HG03565 (cell line): ENCODE measurements around the gene PKN2.
A peak's percentile ranks its signal among the peaks of the same experiment; 100 is the strongest.

Experiments used
- ATAC-seq: cut with Tn5 transposase; IDR thresholded peaks from one replicate; pipeline ENCODE4 v1.9.1; 2021; ENCODE audit warnings: mild to moderate bottlenecking, moderate library complexity; ENCODE audit not compliant: unreplicated experiment

Gene PKN2

DNA sequence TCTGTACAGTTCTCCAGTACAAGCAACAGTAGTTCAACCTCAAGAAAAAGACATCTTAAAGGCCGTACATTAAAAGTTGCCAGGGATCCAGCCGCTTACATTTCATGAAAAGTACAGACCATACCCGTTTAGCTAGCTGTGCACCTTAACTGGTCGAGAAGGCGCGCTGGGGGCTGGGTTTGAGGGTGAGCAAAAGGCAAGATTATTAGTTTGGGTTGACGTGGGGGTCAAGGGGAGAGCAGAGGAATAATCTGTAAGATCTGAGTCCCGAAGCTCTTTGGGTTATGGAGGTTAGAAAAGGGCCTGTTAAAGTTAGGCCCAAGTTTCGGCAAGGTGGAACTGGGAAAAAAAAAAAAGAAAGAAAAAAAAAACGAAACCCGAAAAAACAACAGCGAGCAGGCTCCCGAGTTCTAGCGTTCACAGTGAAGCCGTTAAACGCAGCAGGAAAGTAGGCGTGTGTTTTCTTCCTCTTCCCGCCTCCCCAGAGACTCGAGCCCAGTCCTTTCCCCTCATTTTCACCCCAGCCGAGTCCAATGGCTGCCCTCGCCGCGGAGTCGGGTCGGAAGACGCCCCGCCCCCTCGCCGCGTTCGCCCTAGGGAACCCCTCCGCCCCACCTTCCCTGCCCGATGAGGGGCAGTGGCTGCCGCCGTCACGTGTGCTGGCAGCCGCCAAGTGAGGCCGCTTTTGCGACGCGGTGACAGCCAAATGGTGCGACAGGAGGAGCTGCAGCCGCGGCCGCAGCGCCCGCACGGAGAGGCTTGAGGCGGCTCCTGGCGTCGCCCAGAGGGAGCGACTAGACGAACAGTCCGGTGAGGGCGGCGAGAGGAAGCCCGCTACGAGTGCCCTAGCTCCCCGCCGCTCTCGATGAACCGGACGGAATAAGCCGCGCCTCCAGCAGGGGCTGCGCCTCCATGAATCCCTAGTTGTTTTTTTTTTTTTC is at the start of gene PKN2:
Gene PKN2 (plus strand): TSS at position 733 of the 941 bp plus-strand sequence. CDS start 308 bp downstream, outside the sequence.
- ATAC-seq: peak; percentile 88

DNA sequence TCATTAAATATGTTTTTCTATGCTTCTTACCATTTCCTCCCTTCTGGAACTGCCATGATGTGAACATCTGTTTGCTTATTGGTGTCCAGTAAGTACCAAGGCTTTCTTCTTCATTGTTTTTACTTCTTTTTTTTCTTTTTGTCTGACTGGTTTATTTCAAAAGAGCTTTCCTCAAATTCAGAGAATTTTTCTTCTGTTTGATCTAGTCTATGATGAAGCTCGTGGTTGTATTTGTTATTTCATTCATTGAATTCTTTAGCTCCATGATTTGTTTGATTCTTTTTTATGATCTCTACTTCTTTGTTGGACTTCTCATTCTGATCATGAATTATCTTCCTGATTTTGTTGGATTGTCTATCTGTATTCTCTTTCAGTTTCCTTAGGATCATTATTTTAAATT is 49.5 kb upstream of the PKN2 start:
- ATAC-seq: no peak

- ATAC-seq: no peak
Observed at GRCh38 chr1:88640060-88640459, 44.0 kb upstream of the PKN2 start.

DNA sequence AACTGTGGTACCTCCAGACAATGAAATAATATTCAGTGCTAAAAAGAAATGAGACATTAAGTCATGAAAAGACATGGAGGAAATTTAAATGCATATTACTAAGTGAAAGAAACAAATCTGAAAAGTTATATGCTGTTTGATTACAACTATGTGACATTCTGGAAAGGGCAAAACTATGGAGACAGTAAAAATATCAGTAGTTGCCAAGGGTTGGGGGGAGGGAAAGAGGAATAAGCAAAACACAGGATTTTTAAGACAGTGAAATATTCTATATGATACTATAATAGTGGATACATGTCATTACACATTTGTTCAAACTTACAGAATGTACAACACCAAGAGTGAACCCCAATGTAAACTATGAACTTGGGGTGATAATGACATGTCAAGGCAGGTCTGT is 38.2 kb upstream of the PKN2 start:
- no peak for ATAC-seq

DNA sequence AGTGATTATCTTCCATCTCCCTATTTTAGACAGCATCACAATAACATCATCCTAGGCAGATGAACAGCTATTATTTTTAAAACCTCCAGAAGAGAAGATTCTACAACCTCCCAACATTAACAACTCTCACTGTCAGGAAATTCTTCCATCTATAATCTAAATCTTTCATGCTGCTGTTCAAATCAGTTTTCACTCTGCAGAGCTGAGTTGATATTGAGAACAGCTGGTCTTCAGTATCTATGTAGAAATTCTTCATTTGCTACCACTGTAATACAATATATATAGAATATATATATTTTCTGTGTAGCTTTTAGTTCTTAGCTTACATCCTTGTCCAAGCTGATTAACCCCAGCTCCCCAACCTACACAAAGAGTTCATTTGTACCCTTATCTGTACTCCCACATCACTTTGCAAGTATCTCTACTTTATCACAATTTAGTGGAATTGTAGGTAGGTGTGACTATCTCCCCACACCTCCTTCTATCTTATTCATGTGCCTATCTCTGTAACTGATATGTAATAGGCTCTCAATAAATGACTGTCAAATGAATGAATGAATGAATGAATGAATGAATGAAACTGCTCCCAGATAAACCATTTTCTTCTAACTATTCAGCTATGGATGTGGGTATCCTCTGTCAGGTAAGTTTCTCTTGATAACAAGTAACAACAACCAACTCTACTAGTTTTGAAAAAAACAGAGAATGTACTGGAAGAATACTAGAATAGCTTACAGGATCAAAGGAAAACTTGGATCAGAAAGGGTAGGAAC is 37.4 kb upstream of the PKN2 start:
- no peak for ATAC-seq

DNA sequence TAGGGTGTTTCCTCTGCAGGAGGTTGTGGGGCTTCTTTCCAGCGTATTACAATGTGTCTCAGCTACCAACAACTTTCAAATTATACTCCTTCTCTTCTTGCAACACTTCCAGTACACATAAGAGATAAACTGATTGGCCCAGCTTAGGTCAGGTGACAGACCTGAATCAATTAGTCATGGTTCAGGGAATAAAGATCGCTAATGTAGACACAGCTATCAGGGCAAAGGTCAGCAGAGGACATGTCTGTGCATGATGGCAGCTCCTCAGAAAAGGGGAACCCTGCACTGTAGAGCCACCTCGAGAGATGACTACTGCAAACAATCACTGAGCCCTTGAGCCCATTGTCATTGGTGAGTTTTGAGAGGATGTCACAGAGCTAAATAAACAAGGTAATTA is 36.8 kb upstream of the PKN2 start:
- no peak for ATAC-seq

DNA sequence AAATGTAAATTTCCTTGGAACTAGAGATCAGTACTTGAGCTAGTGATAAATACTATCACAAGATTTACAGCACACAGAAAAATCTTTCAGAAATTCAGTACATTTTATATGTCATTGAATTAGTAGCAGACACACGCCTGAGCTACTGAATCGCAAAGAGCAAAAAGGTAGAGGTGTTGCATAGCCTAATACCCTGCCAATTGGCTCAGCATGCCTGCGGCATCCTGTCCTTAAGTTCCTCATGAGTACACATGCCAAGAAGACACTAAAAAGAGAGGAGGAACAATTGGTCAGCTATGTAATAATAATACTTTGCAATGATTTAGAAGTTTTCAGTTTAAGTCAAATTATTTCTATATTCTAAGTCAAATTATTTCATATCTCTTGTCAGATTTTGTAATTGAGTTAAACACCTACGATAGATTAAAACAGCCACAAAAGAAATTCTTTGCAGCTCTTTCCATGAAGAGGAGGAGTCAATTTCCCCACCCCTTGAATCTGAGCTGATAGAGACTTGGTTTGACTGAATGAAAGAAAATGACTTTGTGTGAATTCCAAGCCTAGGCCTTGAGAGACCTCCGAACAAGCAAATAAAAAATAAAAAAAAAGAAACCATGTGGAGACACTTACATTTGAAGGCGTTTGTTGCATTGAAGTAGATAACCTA is 36.2 kb upstream of the PKN2 start:
- no peak for ATAC-seq

DNA sequence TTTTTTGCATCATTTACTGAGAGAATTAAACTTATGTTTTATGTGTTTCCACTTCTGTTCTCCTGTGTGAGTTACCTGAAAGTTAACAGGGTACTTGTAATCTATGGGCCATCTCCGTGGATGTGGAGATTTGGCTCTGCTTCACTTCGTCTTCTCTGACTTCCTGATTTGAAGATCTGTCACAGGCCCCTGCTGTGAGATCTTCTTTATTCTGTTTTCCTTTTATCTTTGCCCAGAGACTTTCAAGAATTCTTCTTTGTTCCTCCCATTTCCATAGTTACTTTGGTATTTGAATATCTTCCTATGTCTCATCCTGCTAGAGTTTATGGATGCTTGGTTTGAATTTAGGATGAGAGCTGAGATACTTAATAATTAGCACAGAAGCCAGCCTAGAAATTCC is 35.4 kb upstream of the PKN2 start:
- no peak for ATAC-seq

- no peak for ATAC-seq
Observed at GRCh38 chr1:88649932-88650331, 34.1 kb upstream of the PKN2 start.

GRCh38 chr1:88650676-88651418 is 33.2 kb upstream of the PKN2 start:
- ATAC-seq: no peak

DNA sequence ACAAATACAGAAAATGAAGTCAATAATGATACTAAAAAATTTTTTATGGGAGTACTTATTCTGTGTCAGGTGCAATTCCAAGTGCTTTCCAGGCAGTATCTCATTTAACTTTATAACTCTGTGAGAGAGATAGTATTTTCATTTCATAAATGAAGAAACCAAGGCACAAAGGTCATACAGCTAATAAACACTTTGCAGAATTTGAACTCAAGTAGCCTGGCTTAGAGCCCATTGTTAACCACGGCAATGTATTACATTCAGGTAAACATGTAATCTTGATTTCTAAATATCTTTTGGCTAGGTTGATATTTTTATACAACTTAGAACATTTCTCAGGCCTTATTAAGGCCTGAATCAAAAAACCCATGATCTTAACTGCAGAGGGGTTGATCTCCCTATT is 28.9 kb upstream of the PKN2 start:
- ATAC-seq: no peak

GRCh38 chr1:88655685-88656299 is 28.3 kb upstream of the PKN2 start:
- ATAC-seq: no peak

DNA sequence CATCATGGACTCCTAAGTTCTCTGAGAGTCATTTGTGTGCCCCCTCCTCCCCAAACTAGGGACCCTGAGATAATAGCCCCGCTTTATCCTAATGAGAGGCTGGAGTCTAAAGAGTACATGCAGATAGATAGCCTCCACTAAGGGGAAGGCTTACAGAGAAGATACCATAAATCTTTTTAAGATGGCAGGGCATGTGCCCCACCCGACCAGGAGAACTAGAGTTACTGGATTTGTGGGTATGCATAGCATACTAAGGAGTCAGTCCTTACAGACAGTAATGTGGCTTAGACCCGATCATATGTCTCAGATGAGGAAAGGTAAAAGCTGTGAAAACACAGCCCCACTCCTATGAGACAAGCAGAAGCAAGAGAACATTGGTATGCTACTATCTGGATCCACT is 25.7 kb upstream of the PKN2 start:
- ATAC-seq: no peak

DNA sequence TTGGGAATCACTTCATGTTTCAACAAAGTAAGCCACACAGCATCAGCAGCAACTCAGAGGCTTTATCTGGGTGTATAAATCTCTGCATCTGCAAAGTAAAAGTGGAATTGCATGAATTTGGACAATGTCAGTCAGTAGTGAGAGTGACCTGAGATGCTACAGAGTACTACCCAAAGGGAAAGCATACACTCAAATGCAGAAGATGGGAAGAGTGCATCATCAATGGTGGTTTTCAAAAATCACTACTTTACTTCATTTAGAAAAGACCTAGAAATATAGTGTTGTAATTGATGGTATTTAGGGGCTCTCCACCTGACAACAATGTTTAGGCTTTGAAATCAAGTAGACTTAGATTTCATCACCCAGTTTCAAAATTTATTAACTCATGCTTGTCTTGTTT is 24.5 kb upstream of the PKN2 start:
- no peak for ATAC-seq

DNA sequence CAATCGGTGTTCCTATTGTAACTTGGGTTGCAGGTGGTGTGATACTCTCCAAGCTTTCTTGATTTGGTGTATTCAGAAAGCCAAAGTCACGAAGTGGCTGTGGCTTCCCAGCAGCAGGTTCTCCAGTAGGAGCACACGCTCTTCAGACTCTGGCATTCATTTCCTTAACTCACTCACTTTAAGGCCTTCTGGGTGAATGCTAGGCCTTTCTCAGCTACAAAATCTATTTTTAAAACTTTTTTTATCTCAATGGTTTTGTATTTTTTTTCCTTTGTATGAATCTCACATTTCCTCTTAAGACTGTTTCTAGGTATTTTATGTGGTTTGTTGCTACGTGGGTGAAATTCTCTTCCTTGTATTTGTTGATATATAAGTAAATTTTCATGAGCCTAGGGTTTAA is 22.9 kb upstream of the PKN2 start:
- ATAC-seq: no peak

DNA sequence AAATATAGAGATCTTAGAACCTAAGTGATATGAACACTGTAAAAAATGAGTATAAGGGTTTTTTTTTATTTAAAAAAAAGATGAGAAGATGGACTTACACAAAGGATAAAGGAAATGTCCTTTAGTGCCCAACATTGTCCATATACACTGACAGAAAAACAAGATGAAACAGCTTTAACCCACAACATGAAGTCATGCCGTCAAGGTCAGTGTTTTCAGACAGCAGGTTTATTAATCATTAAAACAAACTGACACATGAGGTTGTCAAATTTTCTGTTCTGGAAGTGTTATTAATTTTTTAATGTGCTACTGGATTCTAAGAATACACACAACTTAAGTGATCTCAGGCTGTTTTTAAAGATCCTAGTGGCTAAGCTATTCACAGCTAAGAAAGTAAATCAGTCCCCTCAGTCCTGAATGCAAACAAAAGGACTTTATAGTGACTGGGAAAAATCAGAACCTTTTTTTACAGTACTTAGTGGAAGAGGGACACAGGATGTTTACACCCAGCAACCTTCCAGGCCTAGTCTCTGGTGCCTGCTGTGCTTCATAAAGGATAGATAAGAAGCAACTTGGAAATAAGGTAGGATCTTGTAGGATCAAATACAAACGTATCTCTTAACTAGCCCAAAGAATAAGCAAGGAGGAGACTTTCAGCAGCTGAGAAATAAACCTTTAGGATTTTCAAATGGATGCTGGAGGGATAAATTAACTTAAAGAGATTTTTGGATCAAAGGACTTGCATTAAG is 21.9 kb upstream of the PKN2 start:
- ATAC-seq: no peak

DNA sequence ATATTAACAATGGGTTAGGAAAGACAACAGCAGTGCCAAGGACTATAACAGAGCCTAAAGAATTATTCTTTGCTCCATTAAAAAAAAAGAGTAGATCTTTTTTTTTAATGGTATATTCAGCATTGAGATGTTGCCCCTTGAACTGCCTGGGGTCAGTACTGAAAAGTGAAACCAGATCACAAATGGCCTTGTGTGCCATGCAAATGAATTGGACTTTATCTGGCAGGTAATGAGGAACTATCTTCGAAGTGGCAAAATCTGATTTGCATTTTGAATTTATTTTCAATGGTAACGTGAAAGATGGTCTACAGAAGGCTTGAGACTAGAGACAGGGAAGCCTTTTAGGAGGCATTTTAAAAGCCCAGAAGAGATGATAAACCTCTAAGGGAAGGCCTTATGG is 21.4 kb upstream of the PKN2 start:
- no peak for ATAC-seq

DNA sequence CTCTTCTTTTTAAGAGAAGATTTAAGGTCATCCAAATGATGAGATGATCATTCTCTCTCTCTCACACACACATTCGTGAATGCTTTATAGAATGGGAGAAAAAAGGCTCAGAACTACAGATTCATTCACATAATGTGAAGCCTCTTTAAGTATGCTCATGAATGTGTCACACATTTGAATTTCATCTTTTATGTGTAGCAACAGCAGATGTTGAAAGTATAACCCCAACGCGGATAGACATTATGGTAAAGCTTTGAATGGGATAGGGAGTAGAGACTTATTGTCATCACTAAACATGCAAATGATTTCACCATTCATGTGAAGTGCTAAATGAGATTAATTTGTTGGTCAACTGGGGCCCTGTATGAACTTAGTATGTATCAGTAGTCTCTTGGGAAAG is 15.7 kb upstream of the PKN2 start:
- no peak for ATAC-seq

- no peak for ATAC-seq
Observed at GRCh38 chr1:88670462-88670861, 13.6 kb upstream of the PKN2 start.

DNA sequence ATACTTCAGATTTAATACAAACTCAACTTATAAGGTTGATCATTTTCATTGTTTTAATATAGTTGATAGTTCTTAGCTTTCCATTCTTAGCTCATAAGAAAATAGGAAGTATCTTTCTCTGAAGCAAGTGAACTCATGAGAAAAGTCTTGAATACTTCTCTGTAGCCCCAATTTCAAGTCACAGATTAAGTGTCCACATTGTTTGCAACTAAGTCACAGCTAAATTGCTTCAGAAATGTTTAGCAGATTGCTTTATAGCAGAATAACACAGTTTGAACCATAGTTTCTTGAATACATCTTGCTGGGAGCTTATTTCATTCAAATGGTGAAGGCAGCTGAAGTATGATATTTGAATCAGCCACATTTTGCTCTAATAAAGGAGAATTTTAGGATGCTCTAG is 10.6 kb upstream of the PKN2 start:
- no peak for ATAC-seq
